HG02852 (cell line): Measurements from ENCODE around the gene SLC44A4.
A peak's percentile ranks its signal among the peaks of the same experiment; 100 is the strongest.

Experiments
- ATAC-seq: cut with Tn5 transposase; IDR thresholded peaks from one replicate; pipeline ENCODE4 v1.9.1; 2021; ENCODE audit warnings: mild to moderate bottlenecking, moderate library complexity; ENCODE audit not compliant: unreplicated experiment

The SLC44A4 gene

DNA sequence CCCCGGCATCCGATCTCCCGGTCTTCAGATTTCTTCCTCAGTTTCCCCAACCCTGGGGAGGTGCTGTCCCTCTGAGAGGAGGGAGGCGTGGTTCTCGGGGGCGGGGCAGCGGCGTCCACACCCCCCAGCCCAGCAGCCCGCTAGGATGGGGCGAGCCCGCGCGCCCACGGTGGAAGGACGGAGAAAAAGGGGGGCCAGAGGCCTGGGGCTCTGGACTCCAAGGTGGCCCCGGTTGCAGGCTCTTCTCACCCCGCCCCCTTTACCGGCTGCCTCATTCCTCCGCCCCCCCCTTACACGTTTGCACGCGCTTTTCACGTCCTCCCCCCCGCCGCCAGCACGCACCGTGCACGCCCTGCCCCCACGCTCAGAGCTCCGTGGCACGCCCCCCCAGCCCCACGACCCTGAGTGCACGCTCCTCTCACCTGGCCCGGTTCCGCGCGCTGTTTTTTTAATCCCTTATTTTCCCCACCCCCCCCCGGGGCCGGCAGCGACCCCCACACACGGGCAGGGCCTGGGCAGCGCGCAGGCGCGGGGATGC lies 22.7 kb upstream of the SLC44A4 start:
- ATAC-seq = peak; percentile 5

DNA sequence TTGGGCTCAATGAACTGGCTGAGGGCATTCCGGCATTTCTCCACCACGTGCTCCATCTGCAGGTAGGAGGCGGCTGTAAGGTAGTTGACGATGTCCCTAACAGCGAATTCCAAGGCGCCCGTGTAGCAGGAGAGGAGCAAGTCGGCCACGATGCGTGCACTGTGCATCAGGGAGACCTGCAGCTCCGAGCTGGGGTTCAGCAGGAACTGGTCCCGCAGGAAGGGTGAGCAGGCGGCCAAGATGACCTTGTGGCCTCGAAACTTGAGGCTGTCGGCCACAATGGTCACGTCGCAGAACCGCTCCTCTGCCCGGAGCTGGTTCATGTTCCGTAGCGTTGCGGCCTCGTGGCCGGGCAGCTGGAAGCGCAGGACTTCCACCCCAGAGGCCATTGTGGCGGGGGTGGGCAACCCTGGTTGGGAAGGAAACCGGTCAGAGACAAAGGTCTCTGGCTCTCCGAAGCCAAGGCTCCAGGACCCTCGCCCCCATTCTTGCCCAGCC lies 22.2 kb upstream of the SLC44A4 start:
- ATAC-seq = no peak

GRCh38 chr6:31899882-31900722 lies 21.3 kb upstream of the SLC44A4 start:
- ATAC-seq = no peak

DNA sequence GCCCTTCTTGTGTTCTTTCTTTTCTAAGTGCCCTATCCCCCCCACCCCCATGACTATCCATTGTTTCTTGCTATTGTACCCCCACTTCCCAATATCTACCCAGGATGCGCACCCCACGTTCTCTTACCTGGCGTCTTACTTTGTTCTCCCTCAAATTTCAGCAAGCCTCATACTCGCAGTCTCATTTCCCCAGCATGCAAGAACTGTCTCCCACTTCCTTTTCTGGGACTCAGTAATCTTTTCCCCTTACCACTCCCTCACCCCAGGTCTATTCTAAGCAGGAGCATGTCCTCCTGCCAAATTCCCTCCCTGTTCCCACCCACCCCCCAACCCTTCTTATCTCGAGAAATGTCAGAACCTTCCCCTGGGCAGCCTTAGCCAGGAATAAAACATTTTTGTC lies 20.4 kb upstream of the SLC44A4 start:
- no peak for ATAC-seq

DNA sequence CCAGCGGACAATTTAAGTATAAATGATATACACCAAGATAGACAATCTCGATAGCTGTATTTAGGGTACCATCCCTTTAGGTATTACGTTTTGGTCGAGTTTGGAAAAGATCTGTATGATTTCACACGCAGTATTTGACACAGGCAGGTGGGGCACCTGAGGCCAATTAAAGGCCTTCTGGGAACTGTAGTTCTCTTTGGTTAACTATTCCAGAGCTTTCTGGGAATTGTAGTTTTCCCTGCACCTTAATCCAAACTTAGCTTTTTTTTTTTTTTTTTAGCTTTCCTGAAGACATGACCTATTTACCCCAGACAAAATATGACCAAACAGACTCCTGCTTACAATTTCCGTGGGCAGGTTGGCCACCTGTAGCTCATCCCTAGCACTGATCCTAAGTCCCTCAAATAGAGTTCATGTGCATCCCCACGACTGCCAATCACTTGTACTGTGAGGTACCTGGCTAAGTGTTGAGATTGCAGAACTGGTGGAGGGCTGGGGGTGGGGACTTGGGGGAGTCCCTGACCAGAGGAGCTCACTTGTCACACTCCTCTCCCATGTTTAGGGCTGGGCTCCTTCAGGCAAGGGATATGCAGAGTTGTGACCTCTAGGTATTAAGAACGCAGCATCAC lies 19.7 kb upstream of the SLC44A4 start:
- no peak for ATAC-seq

DNA sequence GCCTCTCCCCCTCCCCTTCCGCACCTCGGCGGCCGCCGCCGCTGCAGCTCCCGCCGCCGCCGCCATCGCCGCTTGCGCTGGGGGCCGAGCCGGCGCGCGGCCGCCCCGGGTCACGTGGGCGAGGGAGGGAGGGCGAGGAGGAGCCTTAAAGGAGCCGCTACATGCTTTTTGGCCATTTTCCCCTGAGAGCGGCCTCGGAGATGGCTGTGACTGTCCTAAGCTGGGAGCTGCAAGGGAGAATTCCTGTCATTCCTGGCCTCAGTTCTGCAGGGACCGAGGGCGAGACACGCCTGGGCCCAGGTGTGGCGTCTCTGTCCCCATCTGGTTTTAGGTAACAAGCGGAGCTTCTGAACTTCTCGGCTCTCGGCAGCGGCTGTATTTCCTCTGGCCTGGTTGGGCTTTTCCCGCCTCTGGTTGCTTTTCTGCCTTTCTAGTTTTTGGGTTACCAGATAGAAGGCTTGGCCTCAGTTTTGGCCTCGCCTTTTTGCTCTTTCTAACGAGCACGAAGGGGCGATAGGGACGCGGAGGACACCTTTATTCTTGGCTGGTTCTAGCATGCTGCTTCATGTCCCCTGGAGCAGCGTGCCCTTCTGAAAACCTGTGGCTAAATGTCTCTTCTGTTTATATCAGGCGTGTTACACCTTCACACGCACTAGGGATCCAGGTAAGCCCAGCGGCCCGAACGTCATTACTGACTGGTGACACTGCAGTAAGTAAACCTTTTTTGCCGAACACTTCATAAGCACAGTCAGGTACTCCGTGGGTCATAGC lies 19.0 kb upstream of the SLC44A4 start, which contains the start of gene EHMT2:
TSS of gene EHMT2 (minus strand) at position 87 of the 771 bp plus-strand sequence. CDS start at position 66, 21 bp downstream.
- ATAC-seq = peak; percentile 56

DNA sequence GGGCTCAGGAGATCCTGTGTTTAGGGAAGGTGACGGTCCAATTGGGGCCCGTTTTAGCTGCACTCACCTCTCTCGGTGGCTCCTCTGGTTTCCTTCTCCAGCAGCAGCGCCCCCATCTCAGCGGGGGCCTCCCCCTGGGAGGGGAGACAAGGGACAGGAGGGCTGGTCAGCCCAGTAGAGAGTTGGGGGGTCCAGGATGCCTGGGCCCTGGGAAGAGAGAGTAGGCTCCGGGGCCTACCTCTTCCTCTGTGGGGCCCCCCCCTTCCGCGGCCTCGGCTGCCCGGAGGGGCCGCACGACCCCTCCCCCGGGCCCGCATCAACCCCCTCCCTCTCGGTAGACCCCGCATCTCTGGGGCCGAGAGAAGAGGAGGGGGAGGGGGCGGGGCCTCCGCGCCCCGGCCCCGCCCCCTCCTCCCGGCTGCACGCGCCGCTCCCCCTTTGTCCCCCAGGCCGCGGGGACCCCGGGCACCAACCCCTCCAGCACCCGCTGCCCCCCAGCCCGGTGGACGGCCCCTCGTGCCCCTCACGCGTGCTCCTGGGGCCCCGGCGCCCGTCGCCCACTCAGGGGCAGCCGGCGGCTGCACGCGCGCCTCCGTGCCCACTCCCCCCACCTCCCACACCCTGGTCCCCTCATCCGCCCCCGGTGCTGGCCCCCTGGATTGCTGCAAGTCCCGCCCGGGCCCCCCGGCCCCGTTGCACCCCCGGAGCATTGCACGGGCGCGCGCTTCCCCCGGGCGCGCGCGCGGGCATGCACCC lies 18.2 kb upstream of the SLC44A4 start:
- peak; percentile 19 for ATAC-seq

GRCh38 chr6:31896493-31896855 lies 17.7 kb upstream of the SLC44A4 start:
- no peak for ATAC-seq

GRCh38 chr6:31892821-31893220 lies 14.0 kb upstream of the SLC44A4 start:
- ATAC-seq = no peak

DNA sequence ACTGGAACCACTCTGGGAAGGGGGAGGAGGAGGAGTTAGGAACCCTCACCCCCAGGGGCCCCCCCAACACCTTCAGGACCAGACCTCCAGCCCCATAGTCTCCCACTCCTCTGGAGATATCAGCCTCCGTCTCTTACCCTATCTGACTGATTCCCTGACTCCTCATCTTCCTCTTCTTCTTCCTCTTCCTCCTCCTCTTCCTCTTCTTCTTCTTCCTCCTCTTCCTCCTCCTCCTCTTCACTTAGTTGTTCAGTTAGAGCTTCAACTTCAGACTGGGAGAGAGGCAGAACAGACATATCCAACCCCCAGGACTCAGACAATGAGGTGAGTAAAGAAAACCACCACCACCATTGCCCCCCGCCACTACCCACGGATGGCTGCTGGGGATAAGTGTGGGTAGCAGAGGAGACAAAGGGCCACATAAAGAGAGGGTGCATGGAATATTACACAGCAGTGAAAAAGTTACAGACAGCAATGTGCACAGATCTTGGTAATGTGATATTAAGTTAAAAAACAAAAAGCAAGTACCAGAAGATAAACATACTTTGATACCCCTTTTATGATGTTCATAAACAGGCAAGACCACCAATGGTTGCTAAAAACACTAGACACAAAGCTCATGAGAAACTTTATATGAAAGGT lies 10.7 kb upstream of the SLC44A4 start:
- ATAC-seq = no peak

- ATAC-seq = no peak
Observed at GRCh38 chr6:31888276-31889258, 9.8 kb upstream of the SLC44A4 start.

- no peak for ATAC-seq
Observed at GRCh38 chr6:31887173-31888007, 8.6 kb upstream of the SLC44A4 start.

- no peak for ATAC-seq
Observed at GRCh38 chr6:31886541-31886991, 7.8 kb upstream of the SLC44A4 start.

GRCh38 chr6:31884528-31885035 lies 5.8 kb upstream of the SLC44A4 start:
- ATAC-seq = no peak

DNA sequence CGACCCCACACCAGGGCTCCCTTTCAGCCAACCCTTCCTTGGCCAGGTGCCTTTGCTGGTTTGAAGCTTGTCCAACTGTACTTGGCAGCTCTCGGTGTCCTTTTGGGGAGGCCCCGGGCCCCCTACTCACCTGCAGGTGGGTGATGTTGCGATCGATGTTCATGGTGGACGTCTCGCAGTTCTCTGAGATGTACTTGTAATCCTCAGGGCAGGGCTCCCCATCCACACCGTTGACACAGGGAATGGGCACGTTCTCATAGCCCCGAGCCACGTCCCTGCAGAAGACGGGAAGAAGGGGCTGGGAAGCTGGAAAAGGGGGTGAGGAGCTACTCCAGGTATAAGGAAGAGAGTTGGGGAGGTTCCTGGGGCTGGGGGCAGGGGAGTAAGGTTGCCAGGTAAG lies 4.9 kb upstream of the SLC44A4 start:
- no peak for ATAC-seq

GRCh38 chr6:31882344-31882743 lies 3.5 kb upstream of the SLC44A4 start:
- no peak for ATAC-seq

GRCh38 chr6:31881136-31881859 lies 2.5 kb upstream of the SLC44A4 start:
- ATAC-seq = no peak
